Fibroblast of mammary gland (primary cell): Measurements from ENCODE around the gene GGACT.
A peak's percentile ranks its signal among the peaks of the same experiment; 100 is the strongest.

Experiments used
- DNase-seq: peaks from one replicate; pipeline ENCODE4 v3.0.0-alpha.2; 2010; ENCODE audit warnings: low read depth
- H3K4me3 ChIP-seq: 2 replicates; pipeline ENCODE4 v1.5.1; 2011; ENCODE audit warnings: low read depth, mild to moderate bottlenecking, low read length, moderate library complexity; ENCODE audit not compliant: control insufficient read depth
- TF ChIP-seq, protein P1 (sequence below): conservative IDR thresholded peaks from 2 replicates; pipeline ENCODE4 v1.5.1; 2011; ENCODE audit warnings: low read depth, low read length, inconsistent platforms; ENCODE audit not compliant: control insufficient read depth, insufficient read depth

Gene GGACT

GRCh38 chr13:100537951-100538462 lies 50.6 kb downstream of the GGACT start:
- no peak overlapping the region for H3K4me3 ChIP-seq
- TF ChIP-seq, protein P1, sequence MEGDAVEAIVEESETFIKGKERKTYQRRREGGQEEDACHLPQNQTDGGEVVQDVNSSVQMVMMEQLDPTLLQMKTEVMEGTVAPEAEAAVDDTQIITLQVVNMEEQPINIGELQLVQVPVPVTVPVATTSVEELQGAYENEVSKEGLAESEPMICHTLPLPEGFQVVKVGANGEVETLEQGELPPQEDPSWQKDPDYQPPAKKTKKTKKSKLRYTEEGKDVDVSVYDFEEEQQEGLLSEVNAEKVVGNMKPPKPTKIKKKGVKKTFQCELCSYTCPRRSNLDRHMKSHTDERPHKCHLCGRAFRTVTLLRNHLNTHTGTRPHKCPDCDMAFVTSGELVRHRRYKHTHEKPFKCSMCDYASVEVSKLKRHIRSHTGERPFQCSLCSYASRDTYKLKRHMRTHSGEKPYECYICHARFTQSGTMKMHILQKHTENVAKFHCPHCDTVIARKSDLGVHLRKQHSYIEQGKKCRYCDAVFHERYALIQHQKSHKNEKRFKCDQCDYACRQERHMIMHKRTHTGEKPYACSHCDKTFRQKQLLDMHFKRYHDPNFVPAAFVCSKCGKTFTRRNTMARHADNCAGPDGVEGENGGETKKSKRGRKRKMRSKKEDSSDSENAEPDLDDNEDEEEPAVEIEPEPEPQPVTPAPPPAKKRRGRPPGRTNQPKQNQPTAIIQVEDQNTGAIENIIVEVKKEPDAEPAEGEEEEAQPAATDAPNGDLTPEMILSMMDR: no peak
- no peak for DNase-seq

DNA sequence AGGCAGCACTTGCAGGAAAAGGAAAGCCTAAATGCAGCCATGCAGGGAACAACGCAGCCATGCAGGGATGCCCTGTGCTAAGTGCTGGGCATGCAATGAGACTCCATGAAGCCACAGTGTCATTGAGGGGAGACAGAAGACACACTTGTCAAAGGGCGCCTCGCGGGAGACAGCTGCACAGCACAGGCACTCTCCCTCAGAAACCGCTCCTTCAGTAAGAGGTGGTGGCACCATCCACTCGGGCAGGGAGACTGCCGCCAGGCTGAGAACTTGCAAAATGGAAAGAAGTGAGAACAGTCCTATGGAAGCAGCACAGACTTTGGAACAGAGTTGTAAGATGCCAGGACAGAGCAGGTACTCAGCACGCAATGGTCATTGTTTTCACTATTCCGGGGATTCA lies 51.1 kb downstream of the GGACT start:
- TF ChIP-seq, protein P1: no peak
- H3K4me3 ChIP-seq: no peak overlapping the region
- no peak for DNase-seq

- DNase-seq: no peak
- no peak overlapping the region for H3K4me3 ChIP-seq
- TF ChIP-seq, protein P1: no peak
Measured at GRCh38 chr13:100536643-100537180, 51.9 kb downstream of the GGACT start.

- TF ChIP-seq, protein P1: no peak
- no peak overlapping the region for H3K4me3 ChIP-seq
- peak; percentile 55 for DNase-seq
Measured at GRCh38 chr13:100535426-100536135, 53.0 kb downstream of the GGACT start.

DNA sequence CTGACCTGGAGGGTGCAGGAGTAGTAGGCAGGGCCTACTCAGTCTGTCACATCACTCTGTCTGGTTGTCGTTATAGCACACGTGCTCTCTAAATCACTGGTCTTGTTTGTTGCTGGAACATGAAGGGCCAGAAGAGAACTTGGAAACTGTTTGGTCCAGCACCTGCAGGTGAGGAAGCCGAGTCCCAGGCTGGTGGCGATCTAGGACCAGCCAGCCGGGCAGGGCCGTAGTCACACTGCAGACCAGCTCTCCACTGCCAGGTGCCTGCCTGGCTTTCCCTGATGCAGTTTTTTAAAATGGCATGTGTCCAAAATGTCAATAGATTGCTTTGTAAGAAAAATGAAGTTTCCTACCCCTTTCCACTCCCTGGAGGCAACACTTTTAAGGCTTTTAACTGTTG lies 53.7 kb downstream of the GGACT start:
- DNase-seq: no peak
- TF ChIP-seq, protein P1: no peak
- no peak overlapping the region for H3K4me3 ChIP-seq

GRCh38 chr13:100534147-100534843 lies 54.3 kb downstream of the GGACT start:
- TF ChIP-seq, protein P1: no peak
- H3K4me3 ChIP-seq: no peak overlapping the region
- DNase-seq: no peak
